Left lobe of liver (tissue), 2 donors: Measurements from ENCODE around the gene KIF5B. TPM values are rescaled to one million over a fixed set of nuclear protein-coding genes. Genes with fewer than 3 reads are reported as not detected.
A peak's percentile ranks its signal among the peaks of the same experiment; 100 is the strongest.
"Not testable (repeated sequence)": the region's sequence is repeated elsewhere in the genome, so short reads cannot be mapped to it uniquely, and the experiment has no call there.

Source experiments
- ATAC-seq: fragments of 200-7000 bp; cut with Tn5 transposase; one replicate; pipeline ENCODE4 v1.9.1; 2020; ENCODE audit warnings: mild to moderate bottlenecking, moderate library complexity
- DNase-seq: peaks from one replicate; pipeline ENCODE4 v3.0.0-alpha.2; 2020; ENCODE audit warnings: low spot score
- total RNA-seq: library from RNA; stranded (reverse); gene quantifications from one replicate; pipeline ENCODE4 v1.2.1, GENCODE V29; 2021
- donor health status: DM: no; HTN: no; CAD: no; lungs with moderate emphysema.
- donor health status: DM: no; HTN: yes; CAD: no.

Gene KIF5B
- total RNA-seq, 1 donor from 2014 or later = 14.9 TPM

DNA sequence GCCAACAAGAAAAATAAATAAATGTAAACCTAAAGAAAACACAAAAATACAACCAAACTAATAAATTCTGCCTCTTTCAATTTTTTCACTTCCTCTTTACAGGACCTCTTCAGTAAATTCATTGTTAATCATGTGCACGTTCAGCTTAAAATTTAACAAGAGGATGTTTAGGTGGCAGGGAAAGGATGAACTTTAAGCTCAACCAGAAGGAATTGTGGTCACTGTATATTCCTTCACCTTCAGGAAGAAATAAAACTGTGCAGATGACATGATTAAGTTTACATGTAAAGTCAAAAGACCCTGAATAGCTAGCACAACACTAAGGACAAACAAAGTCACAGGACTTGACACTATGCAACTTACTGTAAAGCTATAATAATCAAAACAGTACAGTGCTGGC lies 33.0 kb downstream of the KIF5B start:
- no peak for ATAC-seq
- no peak for DNase-seq

DNA sequence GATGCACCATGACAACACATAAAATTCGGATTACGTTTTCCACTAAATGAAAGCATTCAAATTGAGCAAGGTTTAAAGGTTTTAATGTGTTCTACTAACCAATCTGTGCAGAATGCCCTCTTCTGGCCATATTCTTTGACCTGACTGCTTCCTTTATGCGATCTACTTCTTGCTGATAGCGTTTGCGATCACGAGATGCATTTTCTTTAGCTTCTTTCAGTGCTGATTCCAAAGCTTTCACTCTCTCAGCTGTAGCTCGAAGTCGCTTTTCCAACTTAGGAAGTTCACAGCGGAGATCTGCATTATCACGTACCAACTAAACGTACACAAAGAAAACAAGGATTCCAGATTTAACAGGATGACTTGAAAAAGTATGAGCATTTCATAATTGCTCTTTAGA lies 39.2 kb downstream of the KIF5B start:
- ATAC-seq = no peak

DNA sequence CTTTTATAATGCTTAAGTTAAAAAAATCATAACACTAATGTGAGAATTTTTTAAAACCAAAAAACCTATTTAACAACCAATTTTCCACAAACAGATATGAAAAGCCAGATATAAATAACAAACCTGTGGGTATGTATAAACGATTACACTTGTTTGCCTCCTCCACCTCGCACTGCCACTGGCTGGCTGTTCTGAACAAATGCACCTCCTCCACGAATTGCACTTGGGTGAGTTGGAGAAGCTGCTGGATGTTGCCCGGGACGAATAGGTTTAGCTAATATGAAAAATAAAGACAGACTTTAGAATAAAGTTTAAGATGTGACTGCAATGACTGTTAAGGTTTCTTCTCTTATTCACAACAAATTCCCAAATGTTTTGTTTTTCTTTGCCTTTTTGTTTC lies 40.8 kb downstream of the KIF5B start:
- no peak for DNase-seq
- no peak for ATAC-seq

More for the DNA sequence above, 39.2 kb downstream of the KIF5B start:
- no peak for DNase-seq

GRCh38 chr10:32007026-32007425 lies 49.2 kb downstream of the KIF5B start:
- ATAC-seq (no peak), DNase-seq (no peak)

GRCh38 chr10:32005050-32005449 lies 51.2 kb downstream of the KIF5B start:
- ATAC-seq (peak; percentile 75), DNase-seq (no peak)

GRCh38 chr10:32004161-32004591 lies 52.0 kb downstream of the KIF5B start:
- ATAC-seq = peak; percentile 92
- DNase-seq = peak; percentile 62

GRCh38 chr10:32002531-32002930 lies 53.7 kb downstream of the KIF5B start:
- DNase-seq (no peak), ATAC-seq (no peak)

DNA sequence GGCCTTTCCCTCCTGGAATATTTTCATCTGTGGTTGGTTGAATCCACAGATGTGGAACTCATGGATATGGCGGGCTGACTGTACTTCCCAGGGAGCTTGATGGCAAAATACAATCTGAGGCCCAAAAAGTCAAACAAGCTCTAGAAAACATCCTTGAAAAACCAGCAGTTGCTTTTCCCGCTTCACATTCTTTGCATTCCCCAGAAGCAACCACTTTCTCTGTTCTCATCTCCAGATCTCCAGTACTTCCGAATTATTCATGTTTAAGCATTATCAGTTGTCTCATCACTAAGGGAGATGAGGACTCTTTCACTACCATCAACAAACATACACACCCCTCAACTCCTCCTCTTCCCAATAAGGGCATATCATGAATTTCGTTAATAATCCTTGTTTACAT lies 55.3 kb downstream of the KIF5B start:
- DNase-seq (no peak), ATAC-seq (no peak)

DNA sequence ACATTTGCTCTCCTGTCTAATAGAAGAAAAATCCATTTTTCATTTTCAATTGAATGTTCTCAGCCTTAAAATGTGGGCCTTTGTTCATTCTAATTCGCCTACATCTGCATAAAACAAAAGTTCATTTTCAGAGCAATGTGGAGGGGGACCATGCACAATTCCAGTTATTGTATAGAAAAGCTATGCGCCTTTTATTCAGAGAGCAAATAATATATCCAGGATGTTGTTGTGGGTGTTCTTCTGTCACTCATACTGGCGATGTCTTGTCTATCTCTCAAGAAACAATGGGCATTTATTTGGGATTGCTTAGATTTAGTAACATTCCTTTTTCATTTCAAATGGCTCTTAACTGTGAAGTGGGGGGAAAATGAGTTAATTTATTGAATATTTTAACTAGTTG lies 56.4 kb downstream of the KIF5B start:
- DNase-seq (no peak), ATAC-seq (no peak)

GRCh38 chr10:31999070-31999660 lies 57.1 kb downstream of the KIF5B start:
- no peak for DNase-seq

DNA sequence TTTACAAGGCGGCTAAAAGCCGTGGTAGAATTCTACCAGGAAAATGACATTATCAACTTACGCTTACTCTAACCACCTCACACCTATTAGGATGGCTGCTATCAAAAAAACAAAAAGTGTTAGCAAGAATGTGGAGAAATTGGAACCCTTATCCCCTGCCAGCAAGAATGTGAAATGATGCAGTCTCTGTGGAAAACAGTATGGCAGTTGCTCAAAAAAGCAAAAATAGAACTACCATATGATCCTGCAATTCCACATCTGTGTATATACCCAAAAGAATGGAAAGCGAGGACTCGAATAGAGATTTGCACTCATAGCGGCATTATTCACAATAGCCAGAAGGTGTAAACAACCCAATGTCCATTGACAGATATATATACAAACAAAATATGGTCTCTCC lies 61.3 kb downstream of the KIF5B start:
- DNase-seq (no peak), ATAC-seq (no peak)

More at GRCh38 chr10:31999070-31999660, 57.1 kb downstream of the KIF5B start:
- ATAC-seq = no peak

DNA sequence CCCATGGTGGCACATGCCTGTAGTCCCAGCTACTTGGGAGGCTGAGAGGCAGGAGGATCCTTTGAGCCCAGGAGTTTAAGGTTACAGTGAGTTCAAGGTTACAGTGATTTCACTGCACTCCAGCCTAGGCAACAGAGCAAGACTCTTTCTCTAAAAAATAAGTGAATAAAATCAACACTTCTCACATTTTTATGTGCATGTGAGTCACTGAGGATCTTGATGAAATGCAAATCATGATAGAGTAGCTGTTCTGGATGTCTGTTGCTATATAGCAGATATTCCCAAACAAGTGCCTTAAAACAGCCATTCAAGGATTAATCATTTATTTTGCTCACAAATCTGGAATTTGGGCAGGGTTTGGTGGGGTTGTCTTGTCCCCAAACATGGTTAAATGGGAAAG lies 65.3 kb downstream of the KIF5B start:
- ATAC-seq = no peak
- no peak for DNase-seq

GRCh38 chr10:31987786-31988185 lies 68.4 kb downstream of the KIF5B start:
- DNase-seq, ATAC-seq: not testable (repeated sequence)

DNA sequence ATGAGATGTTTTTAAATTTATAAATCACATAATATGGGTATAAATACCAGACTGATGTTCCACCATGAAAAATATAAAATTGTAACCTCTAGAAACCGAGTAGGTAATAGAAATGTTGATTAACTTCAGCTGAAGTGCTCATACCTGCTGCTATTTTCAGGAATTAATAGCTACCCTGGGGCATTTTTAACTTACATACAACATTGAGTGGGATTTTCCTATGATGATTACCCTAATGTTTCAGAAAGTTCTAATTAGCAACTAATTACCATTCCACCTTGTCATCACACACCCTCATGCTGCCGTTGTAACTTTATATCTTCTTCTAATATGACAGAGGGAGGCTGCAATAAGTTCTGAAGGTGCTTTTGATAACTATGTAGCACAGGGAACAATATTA lies 74.1 kb downstream of the KIF5B start:
- ATAC-seq (no peak), DNase-seq (no peak)

- DNase-seq (no peak), ATAC-seq (no peak)
These were observed 75.8 kb downstream of the KIF5B start for GRCh38 chr10:31980471-31980870.

DNA sequence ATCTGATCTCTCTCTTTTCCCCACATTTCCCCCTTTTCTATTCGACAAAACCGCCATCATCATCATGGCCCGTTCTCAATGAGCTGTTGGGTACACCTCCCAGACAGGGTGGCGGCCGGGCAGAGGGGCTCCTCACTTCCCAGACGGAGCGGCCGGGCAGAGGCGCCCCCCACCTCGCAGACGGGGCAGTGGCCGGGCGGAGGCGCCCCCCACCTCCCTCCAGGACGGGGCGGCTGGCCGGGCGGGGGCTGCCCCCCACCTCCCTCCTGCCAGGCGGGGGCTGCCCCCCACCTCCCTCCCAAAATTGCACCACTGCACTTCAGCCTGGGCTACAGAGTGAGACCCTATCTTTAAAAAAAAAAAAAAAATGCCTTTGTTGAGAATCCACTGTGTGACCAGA lies 77.2 kb downstream of the KIF5B start:
- DNase-seq, ATAC-seq: not testable (repeated sequence)

- DNase-seq (no peak), ATAC-seq (no peak)
These were observed 78.1 kb downstream of the KIF5B start for GRCh38 chr10:31978156-31978483.

- DNase-seq = no peak
- peak; percentile 33 for ATAC-seq
These were observed 78.6 kb downstream of the KIF5B start for GRCh38 chr10:31977440-31978155.

GRCh38 chr10:31975157-31975765 lies 81.0 kb downstream of the KIF5B start:
- DNase-seq (no peak), ATAC-seq (no peak)

- no peak for ATAC-seq
These were observed 81.6 kb downstream of the KIF5B start for GRCh38 chr10:31974434-31975124.

GRCh38 chr10:31972519-31973041 lies 83.6 kb downstream of the KIF5B start:
- no peak for ATAC-seq
- no peak for DNase-seq

More at GRCh38 chr10:31974434-31975124, 81.6 kb downstream of the KIF5B start:
- DNase-seq = no peak
